Measurements from ENCODE around the gene PDIK1L. TPM values are rescaled to one million over a fixed set of nuclear protein-coding genes. Genes with fewer than 3 reads are reported as not detected.

PDIK1L gene
- total and polyA plus RNA-seq, 9 of the 15 experiments (the other 6 are each of a cell fraction or from before 2014, with no cell fraction given) = 12.8 to 30.2 (median 21.5) TPM

DNA sequence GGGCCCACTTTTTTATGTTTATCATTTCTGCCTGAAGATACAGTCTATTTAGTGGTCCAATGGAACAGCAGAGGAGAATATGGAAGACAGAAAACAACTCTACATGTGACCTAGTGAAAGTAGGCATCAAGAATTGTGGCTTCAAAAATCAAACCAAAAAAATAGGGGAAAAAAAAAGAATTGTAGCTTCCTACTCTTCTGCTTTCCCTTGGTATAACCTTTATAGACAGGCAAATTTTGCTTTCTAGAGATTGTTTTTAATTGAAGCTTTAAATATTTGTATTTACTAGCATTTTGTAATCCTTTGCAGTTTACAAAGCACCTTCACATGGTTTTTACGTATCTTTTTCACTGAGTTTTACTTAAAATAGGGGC lies 14.3 kb downstream of the PDIK1L start (continued):
- TF ChIP-seq, protein P1, sequence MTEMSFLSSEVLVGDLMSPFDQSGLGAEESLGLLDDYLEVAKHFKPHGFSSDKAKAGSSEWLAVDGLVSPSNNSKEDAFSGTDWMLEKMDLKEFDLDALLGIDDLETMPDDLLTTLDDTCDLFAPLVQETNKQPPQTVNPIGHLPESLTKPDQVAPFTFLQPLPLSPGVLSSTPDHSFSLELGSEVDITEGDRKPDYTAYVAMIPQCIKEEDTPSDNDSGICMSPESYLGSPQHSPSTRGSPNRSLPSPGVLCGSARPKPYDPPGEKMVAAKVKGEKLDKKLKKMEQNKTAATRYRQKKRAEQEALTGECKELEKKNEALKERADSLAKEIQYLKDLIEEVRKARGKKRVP (CRISPR knock-in tag; IDR thresholded peaks at IDR 0.05) = no peak
- TF ChIP-seq POLR2B (IDR thresholded peaks at IDR 0.05; ENCODE audit: low read depth, partially characterized antibody) = no peak
- TF ChIP-seq, protein P2, sequence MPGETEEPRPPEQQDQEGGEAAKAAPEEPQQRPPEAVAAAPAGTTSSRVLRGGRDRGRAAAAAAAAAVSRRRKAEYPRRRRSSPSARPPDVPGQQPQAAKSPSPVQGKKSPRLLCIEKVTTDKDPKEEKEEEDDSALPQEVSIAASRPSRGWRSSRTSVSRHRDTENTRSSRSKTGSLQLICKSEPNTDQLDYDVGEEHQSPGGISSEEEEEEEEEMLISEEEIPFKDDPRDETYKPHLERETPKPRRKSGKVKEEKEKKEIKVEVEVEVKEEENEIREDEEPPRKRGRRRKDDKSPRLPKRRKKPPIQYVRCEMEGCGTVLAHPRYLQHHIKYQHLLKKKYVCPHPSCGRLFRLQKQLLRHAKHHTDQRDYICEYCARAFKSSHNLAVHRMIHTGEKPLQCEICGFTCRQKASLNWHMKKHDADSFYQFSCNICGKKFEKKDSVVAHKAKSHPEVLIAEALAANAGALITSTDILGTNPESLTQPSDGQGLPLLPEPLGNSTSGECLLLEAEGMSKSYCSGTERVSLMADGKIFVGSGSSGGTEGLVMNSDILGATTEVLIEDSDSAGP (CRISPR knock-in tag; IDR thresholded peaks at IDR 0.05) = no peak
- TF ChIP-seq, protein P3, sequence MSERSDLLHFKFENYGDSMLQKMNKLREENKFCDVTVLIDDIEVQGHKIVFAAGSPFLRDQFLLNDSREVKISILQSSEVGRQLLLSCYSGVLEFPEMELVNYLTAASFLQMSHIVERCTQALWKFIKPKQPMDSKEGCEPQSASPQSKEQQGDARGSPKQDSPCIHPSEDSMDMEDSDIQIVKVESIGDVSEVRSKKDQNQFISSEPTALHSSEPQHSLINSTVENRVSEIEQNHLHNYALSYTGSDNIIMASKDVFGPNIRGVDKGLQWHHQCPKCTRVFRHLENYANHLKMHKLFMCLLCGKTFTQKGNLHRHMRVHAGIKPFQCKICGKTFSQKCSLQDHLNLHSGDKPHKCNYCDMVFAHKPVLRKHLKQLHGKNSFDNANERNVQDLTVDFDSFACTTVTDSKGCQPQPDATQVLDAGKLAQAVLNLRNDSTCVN (CRISPR knock-in tag; IDR thresholded peaks at IDR 0.05) = 0 out of 2 replicates have a peak, but pooled peaks have one; percentile 1
- TF ChIP-seq, protein P4, sequence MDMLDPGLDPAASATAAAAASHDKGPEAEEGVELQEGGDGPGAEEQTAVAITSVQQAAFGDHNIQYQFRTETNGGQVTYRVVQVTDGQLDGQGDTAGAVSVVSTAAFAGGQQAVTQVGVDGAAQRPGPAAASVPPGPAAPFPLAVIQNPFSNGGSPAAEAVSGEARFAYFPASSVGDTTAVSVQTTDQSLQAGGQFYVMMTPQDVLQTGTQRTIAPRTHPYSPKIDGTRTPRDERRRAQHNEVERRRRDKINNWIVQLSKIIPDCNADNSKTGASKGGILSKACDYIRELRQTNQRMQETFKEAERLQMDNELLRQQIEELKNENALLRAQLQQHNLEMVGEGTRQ (CRISPR knock-in tag; IDR thresholded peaks at IDR 0.05) = no peak
- TF ChIP-seq, protein P5, sequence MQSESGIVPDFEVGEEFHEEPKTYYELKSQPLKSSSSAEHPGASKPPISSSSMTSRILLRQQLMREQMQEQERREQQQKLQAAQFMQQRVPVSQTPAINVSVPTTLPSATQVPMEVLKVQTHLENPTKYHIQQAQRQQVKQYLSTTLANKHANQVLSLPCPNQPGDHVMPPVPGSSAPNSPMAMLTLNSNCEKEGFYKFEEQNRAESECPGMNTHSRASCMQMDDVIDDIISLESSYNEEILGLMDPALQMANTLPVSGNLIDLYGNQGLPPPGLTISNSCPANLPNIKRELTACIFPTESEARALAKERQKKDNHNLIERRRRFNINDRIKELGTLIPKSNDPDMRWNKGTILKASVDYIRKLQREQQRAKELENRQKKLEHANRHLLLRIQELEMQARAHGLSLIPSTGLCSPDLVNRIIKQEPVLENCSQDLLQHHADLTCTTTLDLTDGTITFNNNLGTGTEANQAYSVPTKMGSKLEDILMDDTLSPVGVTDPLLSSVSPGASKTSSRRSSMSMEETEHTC (IDR thresholded peaks at IDR 0.05) = no peak
- TF ChIP-seq ARID2 (IDR thresholded peaks at IDR 0.05) = no peak; the same call in 1 of the 2 replicates
- TF ChIP-seq, protein P6, sequence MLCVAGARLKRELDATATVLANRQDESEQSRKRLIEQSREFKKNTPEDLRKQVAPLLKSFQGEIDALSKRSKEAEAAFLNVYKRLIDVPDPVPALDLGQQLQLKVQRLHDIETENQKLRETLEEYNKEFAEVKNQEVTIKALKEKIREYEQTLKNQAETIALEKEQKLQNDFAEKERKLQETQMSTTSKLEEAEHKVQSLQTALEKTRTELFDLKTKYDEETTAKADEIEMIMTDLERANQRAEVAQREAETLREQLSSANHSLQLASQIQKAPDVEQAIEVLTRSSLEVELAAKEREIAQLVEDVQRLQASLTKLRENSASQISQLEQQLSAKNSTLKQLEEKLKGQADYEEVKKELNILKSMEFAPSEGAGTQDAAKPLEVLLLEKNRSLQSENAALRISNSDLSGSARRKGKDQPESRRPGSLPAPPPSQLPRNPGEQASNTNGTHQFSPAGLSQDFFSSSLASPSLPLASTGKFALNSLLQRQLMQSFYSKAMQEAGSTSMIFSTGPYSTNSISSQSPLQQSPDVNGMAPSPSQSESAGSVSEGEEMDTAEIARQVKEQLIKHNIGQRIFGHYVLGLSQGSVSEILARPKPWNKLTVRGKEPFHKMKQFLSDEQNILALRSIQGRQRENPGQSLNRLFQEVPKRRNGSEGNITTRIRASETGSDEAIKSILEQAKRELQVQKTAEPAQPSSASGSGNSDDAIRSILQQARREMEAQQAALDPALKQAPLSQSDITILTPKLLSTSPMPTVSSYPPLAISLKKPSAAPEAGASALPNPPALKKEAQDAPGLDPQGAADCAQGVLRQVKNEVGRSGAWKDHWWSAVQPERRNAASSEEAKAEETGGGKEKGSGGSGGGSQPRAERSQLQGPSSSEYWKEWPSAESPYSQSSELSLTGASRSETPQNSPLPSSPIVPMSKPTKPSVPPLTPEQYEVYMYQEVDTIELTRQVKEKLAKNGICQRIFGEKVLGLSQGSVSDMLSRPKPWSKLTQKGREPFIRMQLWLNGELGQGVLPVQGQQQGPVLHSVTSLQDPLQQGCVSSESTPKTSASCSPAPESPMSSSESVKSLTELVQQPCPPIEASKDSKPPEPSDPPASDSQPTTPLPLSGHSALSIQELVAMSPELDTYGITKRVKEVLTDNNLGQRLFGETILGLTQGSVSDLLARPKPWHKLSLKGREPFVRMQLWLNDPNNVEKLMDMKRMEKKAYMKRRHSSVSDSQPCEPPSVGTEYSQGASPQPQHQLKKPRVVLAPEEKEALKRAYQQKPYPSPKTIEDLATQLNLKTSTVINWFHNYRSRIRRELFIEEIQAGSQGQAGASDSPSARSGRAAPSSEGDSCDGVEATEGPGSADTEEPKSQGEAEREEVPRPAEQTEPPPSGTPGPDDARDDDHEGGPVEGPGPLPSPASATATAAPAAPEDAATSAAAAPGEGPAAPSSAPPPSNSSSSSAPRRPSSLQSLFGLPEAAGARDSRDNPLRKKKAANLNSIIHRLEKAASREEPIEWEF (CRISPR knock-in tag; IDR thresholded peaks at IDR 0.05) = peak; percentile 2; the same call in 1 of the 2 replicates
- TF ChIP-seq HNRNPH1 (optimal IDR thresholded peaks at IDR 0.05; ENCODE audit: low read depth, low read length) = no peak
- TF ChIP-seq, protein P7, sequence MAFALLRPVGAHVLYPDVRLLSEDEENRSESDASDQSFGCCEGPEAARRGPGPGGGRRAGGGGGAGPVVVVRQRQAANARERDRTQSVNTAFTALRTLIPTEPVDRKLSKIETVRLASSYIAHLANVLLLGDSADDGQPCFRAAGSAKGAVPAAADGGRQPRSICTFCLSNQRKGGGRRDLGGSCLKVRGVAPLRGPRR (CRISPR knock-in tag; IDR thresholded peaks at IDR 0.05) = no peak
- TF ChIP-seq, protein P8, sequence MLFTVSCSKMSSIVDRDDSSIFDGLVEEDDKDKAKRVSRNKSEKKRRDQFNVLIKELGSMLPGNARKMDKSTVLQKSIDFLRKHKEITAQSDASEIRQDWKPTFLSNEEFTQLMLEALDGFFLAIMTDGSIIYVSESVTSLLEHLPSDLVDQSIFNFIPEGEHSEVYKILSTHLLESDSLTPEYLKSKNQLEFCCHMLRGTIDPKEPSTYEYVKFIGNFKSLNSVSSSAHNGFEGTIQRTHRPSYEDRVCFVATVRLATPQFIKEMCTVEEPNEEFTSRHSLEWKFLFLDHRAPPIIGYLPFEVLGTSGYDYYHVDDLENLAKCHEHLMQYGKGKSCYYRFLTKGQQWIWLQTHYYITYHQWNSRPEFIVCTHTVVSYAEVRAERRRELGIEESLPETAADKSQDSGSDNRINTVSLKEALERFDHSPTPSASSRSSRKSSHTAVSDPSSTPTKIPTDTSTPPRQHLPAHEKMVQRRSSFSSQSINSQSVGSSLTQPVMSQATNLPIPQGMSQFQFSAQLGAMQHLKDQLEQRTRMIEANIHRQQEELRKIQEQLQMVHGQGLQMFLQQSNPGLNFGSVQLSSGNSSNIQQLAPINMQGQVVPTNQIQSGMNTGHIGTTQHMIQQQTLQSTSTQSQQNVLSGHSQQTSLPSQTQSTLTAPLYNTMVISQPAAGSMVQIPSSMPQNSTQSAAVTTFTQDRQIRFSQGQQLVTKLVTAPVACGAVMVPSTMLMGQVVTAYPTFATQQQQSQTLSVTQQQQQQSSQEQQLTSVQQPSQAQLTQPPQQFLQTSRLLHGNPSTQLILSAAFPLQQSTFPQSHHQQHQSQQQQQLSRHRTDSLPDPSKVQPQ (CRISPR knock-in tag; IDR thresholded peaks at IDR 0.05; ENCODE audit: borderline replicate concordance) = no peak
- TF ChIP-seq ZNF431 (CRISPR knock-in tag; IDR thresholded peaks at IDR 0.05) = no peak
